ENCODE measurements around the gene TRH. TPM values are rescaled to one million over a fixed set of nuclear protein-coding genes. Genes with fewer than 3 reads are reported as not detected.

Gene TRH
- polyA plus RNA-seq, 1 donor from 2014 or later: 2.6 TPM

- H3K36me3 ChIP-seq (ENCODE audit: insufficient read depth, low read length): no peaks in the 10 kb centered on the region
- no peak overlapping the region for H3K9ac ChIP-seq (ENCODE audit: low read length)
- H3K4me3 ChIP-seq (ENCODE audit: low read length): no peak overlapping the region
- H3F3A ChIP-seq (ENCODE audit: insufficient read depth, low read length, poor library complexity, severe bottlenecking): peaks cover under 1% of the 10 kb centered on the region
- TF ChIP-seq RAD21 (conservative IDR thresholded peaks at IDR 0.05) (no peak), POLR2AphosphoS5 (IDR thresholded peaks at IDR 0.05) (no peak), EZH2 (IDR thresholded peaks at IDR 0.05; ENCODE audit: borderline replicate concordance, insufficient read depth, low read length, poor library complexity, severe bottlenecking) (no peak), TAF1 (IDR thresholded peaks at IDR 0.05; ENCODE audit: low read depth) (no peak), SMC3 (conservative IDR thresholded peaks at IDR 0.05; ENCODE audit: poor library complexity) (no peak), EP300 (conservative IDR thresholded peaks at IDR 0.05; ENCODE audit: poor library complexity, severe bottlenecking) (no peak), REST (IDR thresholded peaks at IDR 0.05; ENCODE audit: borderline replicate concordance) (no peak), MXI1 (conservative IDR thresholded peaks at IDR 0.05; ENCODE audit: poor library complexity, severe bottlenecking) (no peak), CTCF (IDR thresholded peaks at IDR 0.05; ENCODE audit: poor library complexity, severe bottlenecking) (no peak)
- no peaks in the 10 kb centered on the region for H4K20me1 ChIP-seq (ENCODE audit: insufficient read depth)
- no peak overlapping the region for H2AFZ ChIP-seq (ENCODE audit: low read depth, low read length)
- H3K27ac ChIP-seq (ENCODE audit: low read length): no peak overlapping the region
- H3K27me3 ChIP-seq (ENCODE audit: insufficient read depth, low read depth, low read length): peaks cover 47% of the 10 kb centered on the region
- H3K79me2 ChIP-seq (replicated peaks; ENCODE audit: insufficient read depth, low read length): no peaks in the 10 kb centered on the region
- H3K9me2 ChIP-seq (ENCODE audit: insufficient read depth, low read length): no peaks in the 10 kb centered on the region
- H3K4me2 ChIP-seq (ENCODE audit: low read length): no peak overlapping the region
- no peaks in the 10 kb centered on the region for H3K9me3 ChIP-seq (ENCODE audit: low read length)
Measured at GRCh38 chr3:129978123-129978522, 3.6 kb downstream of the TRH start.

- no peak overlapping the region for H3K27ac ChIP-seq (ENCODE audit: low read length)
- no peaks in the 10 kb centered on the region for H3K9me2 ChIP-seq (ENCODE audit: insufficient read depth, low read length)
- H2AFZ ChIP-seq (ENCODE audit: low read depth, low read length): no peak overlapping the region
- no peaks in the 10 kb centered on the region for H3K36me3 ChIP-seq (ENCODE audit: insufficient read depth, low read length)
- no peaks in the 10 kb centered on the region for H4K20me1 ChIP-seq (ENCODE audit: insufficient read depth)
- peaks cover 4% of the 10 kb centered on the region for H3F3A ChIP-seq (ENCODE audit: insufficient read depth, low read length, poor library complexity, severe bottlenecking)
- peaks cover 29% of the 10 kb centered on the region for H3K27me3 ChIP-seq (ENCODE audit: insufficient read depth, low read depth, low read length)
- no peaks in the 10 kb centered on the region for H3K9me3 ChIP-seq (ENCODE audit: low read length)
- TF ChIP-seq EP300 (conservative IDR thresholded peaks at IDR 0.05; ENCODE audit: poor library complexity, severe bottlenecking): no peak
- no peak for TF ChIP-seq REST (IDR thresholded peaks at IDR 0.05; ENCODE audit: borderline replicate concordance)
- TF ChIP-seq RAD21 (conservative IDR thresholded peaks at IDR 0.05): no peak
- no peak for TF ChIP-seq POLR2AphosphoS5 (IDR thresholded peaks at IDR 0.05)
- no peak for TF ChIP-seq TAF1 (IDR thresholded peaks at IDR 0.05; ENCODE audit: low read depth)
- TF ChIP-seq MXI1 (conservative IDR thresholded peaks at IDR 0.05; ENCODE audit: poor library complexity, severe bottlenecking): no peak
- no peak for TF ChIP-seq EZH2 (IDR thresholded peaks at IDR 0.05; ENCODE audit: borderline replicate concordance, insufficient read depth, low read length, poor library complexity, severe bottlenecking)
- TF ChIP-seq CTCF (IDR thresholded peaks at IDR 0.05; ENCODE audit: poor library complexity, severe bottlenecking): no peak
- no peak for TF ChIP-seq SMC3 (conservative IDR thresholded peaks at IDR 0.05; ENCODE audit: poor library complexity)
- no peak overlapping the region for H3K9ac ChIP-seq (ENCODE audit: low read length)
- H3K4me3 ChIP-seq (ENCODE audit: low read length): no peak overlapping the region
- H3K79me2 ChIP-seq (replicated peaks; ENCODE audit: insufficient read depth, low read length): no peaks in the 10 kb centered on the region
- no peak overlapping the region for H3K4me2 ChIP-seq (ENCODE audit: low read length)
Measured at GRCh38 chr3:129979905-129980304, 5.4 kb downstream of the TRH start.
